Right cardiac atrium (tissue), 5 donors: ENCODE results near the gene SPRR1A. TPM values are rescaled to one million over a fixed set of nuclear protein-coding genes. Genes with fewer than 3 reads are reported as not detected.

Experiments used
- ATAC-seq, 2 donors: fragments of 200-7000 bp; cut with Tn5 transposase; one replicate each; pipeline versions ENCODE4 v1.8.0 to v1.9.1; 2020; ENCODE audit warnings: moderate library complexity in 2 of 2, mild to moderate bottlenecking in 1 of 2
- DNase-seq, 3 donors: peaks; one replicate each; pipeline ENCODE4 v3.0.0-alpha.2; 2020
- H3K27ac ChIP-seq: one replicate; pipeline ENCODE4 v1.5.1; 2013; ENCODE audit warnings: mild to moderate bottlenecking, low read length, control low read depth, moderate library complexity
- H3K27me3 ChIP-seq: one replicate; pipeline ENCODE4 v1.6.1; 2013; ENCODE audit not compliant: control insufficient read depth, insufficient read depth
- H3K4me1 ChIP-seq: one replicate; pipeline ENCODE4 v1.6.1; 2013; ENCODE audit warnings: low read length; ENCODE audit not compliant: control insufficient read depth, insufficient read depth
- H3K4me3 ChIP-seq: one replicate; pipeline ENCODE4 v1.5.1; 2013; ENCODE audit warnings: low read length, control low read depth
- H3K9me3 ChIP-seq: one replicate; pipeline ENCODE4 v1.6.1; 2013; ENCODE audit warnings: low read length; ENCODE audit not compliant: control insufficient read depth
- WGBS: extraction: QIAGEN DNeasy Blood & Tissue Kit; methylation state at CpG from one replicate; pipeline ENCODE4 v1.1.7; 2013; 5-methylcytosine and 5-hydroxymethylcytosine counted together
- intact Hi-C, 4 donors: fragments of 100-400 bp; cut with DNase I; formaldehyde crosslinking; loops; one replicate each; pipeline versions ENCODE4 v1.11.0 to v1.14.0; 2022 to 2023
- polyA plus RNA-seq: library from polyadenylated mRNA; stranded (reverse); fragments of 200-250 nt; gene quantifications from one replicate; pipeline ENCODE4 v1.2.3, GENCODE V29; 2013
- total RNA-seq, 4 donors: library from RNA; stranded (reverse); fragmentation: NEBNext Ultra II Directional; extraction: Animal tissue kit (Norgen Biotek cat#: 25700); gene quantifications; one replicate each; pipeline ENCODE4 v1.2.1, GENCODE V29; 2021
- donor health status: healthy with polysubstance abuse.
- donor health status: DM: no; HTN: yes; CAD: no.
- donor health status: DM: no; HTN: no; CAD: no.
- donor health status: DM: no; HTN: yes; CAD: no; lungs with severe emphysema.
- donor health status: DM: yes; HTN: yes; CAD: no.

Gene SPRR1A
- total and polyA plus RNA-seq, 5 donors: not detected

DNA sequence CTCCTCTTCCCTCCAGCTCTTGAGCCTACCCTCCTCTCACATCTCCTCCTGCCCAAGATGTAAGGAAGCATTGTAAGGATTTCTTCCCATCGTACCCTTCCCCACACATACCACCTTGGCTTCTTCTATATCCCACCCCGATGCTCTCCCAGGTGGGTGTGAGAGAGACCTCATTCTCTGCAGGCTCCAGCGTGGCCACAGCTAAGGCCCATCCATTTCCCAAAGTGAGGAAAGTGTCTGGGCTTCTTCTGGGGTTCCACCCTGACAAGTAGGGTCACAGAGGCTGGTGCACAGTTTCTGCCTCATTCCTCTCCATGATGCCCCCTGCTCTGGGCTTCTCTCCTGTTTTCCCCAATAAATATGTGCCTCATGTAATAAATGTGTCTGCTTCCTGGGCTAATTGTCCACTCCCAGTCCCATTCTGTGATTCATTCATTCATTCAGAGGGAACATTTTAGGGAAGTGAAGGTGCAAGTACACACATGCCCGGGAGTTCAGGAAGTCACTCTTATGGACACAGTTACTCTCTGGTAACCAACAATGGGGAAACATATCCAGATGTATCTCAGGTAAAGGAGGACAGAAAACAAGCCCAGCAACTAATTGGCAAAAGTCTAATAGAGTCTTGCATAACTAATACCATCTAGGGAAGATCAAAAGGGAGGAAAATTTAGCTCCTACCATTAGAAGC lies 11.5 kb upstream of the SPRR1A start:
- ATAC-seq (no peak), DNase-seq (no peak)
- H3K9me3 ChIP-seq: peaks cover 3% of the 10 kb centered on the region
- 69% methylated on average over 4 of the region's 4 CpGs for WGBS
- H3K4me1 ChIP-seq: no peaks in the 10 kb centered on the region
- intact Hi-C loops: no loop called here
- no peak overlapping the region for H3K27ac ChIP-seq
- H3K4me3 ChIP-seq: no peak overlapping the region
- no peaks in the 10 kb centered on the region for H3K27me3 ChIP-seq

DNA sequence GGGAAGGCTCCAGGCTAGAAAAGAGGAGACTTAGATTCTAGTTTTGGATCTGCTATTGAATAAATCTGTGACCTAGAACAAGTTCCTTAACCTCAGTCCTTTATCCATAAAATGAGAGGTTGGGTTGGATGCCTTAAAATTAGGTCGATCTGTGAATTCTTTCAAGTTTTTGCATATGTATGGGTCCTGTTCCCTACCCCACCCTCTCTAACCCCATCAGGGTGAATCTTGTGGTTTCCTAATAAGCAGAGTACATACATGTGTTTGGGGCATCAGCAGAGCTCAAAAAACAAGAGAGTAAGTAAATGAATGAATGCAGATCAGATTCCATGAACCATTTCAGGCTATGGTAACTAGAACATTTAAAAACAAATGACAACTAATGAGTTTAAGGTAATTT lies 7.2 kb upstream of the SPRR1A start:
- 75% methylated on average over 1 of the region's 1 CpG for WGBS
- H3K4me1 ChIP-seq: no peaks in the 10 kb centered on the region
- no peak overlapping the region for H3K4me3 ChIP-seq
- ATAC-seq (no peak), DNase-seq (no peak)
- no peaks in the 10 kb centered on the region for H3K9me3 ChIP-seq
- intact Hi-C loops: no loop called here
- no peaks in the 10 kb centered on the region for H3K27me3 ChIP-seq
- H3K27ac ChIP-seq: no peak overlapping the region

DNA sequence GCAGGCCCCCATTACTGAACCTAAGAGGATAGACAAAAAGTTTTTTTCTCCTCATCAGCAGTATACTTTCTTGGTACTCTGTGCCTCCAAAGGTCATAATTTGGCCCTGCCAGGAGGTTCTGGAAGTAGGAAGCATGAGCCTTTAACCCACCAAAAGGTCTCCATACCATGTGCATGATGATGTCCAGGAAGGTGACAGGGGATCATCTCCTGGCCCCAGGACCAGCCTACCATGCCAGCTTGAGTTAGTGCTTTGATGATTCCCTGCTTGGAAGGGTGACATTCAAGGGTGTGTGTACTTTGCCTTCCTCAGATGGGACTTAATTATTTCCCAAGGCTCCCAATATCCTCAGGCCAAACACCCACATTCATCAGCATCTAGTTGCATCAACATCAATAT lies 6.3 kb upstream of the SPRR1A start:
- DNase-seq (no peak), ATAC-seq (no peak)
- no peak overlapping the region for H3K4me3 ChIP-seq
- intact Hi-C loops: no loop called here
- no peaks in the 10 kb centered on the region for H3K9me3 ChIP-seq
- no peak overlapping the region for H3K27ac ChIP-seq
- H3K27me3 ChIP-seq: no peaks in the 10 kb centered on the region
- H3K4me1 ChIP-seq: no peaks in the 10 kb centered on the region

DNA sequence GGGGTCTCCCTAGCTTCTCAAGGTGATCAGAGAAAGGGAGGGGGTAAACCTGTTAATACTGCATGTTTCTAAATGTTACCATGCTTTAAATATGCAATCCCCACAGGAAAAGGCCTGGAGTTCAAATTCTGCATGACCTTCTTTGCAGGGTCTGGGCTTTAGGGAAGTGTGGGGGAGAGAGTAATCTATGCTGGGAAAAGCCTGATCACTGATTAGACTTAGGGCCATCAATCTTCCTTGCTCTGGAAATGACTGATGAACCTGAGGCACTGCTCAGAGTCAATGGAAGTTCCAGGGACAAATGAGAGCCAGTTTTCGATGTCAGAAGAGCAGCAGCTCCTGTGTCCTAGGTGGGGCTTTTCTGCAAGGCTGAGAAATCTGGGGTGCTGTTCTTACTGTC lies 3.2 kb upstream of the SPRR1A start:
- ATAC-seq (no peak), DNase-seq (no peak)
- H3K27ac ChIP-seq: no peak overlapping the region
- no peaks in the 10 kb centered on the region for H3K27me3 ChIP-seq
- H3K4me3 ChIP-seq: no peak overlapping the region
- H3K9me3 ChIP-seq: no peaks in the 10 kb centered on the region
- intact Hi-C loops: no loop called here
- 54% methylated on average over 1 of the region's 1 CpG for WGBS
- H3K4me1 ChIP-seq: no peaks in the 10 kb centered on the region

DNA sequence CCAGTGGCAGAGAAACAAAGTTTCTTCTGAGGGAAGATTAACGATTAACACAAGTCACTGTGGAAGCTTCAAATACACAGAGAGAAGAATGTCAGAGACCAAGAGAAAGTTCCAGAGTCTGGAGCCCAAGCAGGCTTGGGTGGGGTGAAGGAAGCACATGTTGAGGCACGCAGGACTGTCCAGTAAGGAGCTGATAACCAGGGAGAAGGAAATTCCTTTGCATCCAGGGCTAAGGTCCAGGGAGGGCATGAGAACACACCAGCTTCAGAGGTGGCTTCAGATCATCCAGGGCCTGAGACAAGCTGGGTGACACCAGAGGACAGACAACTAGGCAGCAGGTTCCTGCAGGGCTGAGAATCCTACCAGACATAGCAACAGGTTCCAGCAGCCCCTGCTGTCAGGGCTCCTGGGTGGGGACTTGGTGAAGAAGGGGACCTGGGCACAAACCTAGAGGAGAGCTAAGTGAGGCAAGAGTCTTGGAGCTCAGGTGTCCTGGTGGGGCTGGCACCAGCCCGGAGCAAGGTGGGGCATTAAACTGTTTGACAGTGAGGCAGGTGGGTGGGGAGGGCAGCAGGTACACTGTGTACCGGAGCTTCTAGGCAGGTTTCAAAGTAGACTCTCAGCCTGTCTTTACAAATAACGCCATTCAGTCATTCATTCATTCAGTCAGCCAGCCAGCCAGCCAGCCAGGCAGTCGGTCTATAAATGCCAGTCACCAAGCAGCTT lies 2.6 kb upstream of the SPRR1A start:
- DNase-seq (no peak), ATAC-seq (no peak)
- H3K4me3 ChIP-seq: no peak overlapping the region
- no peaks in the 10 kb centered on the region for H3K9me3 ChIP-seq
- WGBS: 78% methylated on average over 6 of the region's 6 CpGs
- H3K27ac ChIP-seq: no peak overlapping the region
- intact Hi-C loops: no loop called here
- H3K27me3 ChIP-seq: no peaks in the 10 kb centered on the region
- H3K4me1 ChIP-seq: no peaks in the 10 kb centered on the region

DNA sequence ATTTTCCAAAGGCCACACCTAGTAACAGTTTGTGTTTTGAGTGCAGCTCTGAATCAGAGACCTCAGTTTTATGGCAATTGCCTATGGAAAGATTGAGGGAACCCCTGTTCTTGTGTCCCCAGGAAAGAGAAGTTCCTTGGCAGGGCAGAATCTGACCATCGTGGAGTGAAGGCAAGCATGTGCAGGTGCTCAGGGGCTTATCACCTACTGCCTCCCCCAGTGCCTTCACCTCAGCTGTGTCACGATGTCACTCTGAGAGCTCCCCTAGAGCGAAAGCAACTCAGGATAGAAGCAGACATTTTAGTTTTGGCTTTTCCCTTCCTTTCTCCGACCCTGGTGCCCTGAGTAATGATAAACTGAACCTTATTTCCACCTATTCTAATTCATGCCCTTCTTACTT lies 1.8 kb upstream of the SPRR1A start:
- H3K4me3 ChIP-seq: no peak overlapping the region
- no peak for DNase-seq
- no peak for ATAC-seq
- no peaks in the 10 kb centered on the region for H3K9me3 ChIP-seq
- H3K4me1 ChIP-seq: no peaks in the 10 kb centered on the region
- no peaks in the 10 kb centered on the region for H3K27me3 ChIP-seq
- WGBS: 64% methylated on average over 4 of the region's 4 CpGs
- no peak overlapping the region for H3K27ac ChIP-seq
- intact Hi-C loops: no loop called here

DNA sequence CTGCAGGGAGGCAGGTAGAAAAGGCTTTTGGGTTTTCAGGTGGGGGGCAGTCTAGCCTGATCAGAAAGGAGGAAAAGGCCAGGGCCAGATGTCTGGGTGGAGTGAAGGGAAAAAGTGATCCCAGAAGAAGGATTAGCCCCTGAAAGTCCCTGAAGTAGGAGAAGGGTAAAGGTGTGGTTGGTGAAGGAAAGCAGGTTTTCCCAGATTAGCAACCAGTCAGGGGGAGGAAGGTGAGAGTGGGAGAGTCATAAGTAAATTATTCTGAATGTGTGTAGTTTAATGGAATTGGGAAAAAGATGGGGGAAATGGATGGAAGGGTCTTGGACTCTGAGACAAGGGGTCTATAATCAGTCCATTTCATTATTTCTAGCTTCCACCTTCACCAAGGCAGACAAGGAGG lies 647 bp upstream of the SPRR1A start:
- Histone ChIP-seq H3K9me3 (no peaks in the 10 kb centered on the region), H3K27ac (no peak overlapping the region), H3K4me3 (no peak overlapping the region), H3K27me3 (no peaks in the 10 kb centered on the region), H3K4me1 (no peaks in the 10 kb centered on the region)
- ATAC-seq: no peak
- intact Hi-C loops: no loop called here
- DNase-seq: no peak

DNA sequence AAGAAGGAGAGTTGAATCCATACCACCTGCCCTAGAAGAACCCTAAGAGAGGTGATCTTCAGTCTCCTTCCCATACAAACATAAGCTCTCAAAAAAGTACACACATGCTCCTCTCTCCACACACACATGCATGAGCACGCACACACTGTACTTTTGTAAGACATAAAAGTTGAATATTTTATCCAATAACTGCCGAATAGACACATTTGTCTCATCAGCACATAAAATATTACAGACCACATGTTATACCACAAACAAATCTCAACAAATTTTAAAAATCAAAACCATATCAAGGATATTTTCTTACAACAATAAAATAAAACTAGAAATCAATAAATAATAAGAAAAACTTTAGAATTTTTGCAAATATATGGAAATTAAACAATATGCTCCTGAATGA lies 2.7 kb downstream of the SPRR1A start:
- H3K4me3 ChIP-seq: no peak overlapping the region
- ATAC-seq (no peak), DNase-seq (no peak)
- no peaks in the 10 kb centered on the region for H3K27me3 ChIP-seq
- no peaks in the 10 kb centered on the region for H3K4me1 ChIP-seq
- WGBS: 78% methylated on average over 2 of the region's 2 CpGs
- intact Hi-C loops: no loop called here
- no peaks in the 10 kb centered on the region for H3K9me3 ChIP-seq
- H3K27ac ChIP-seq: no peak overlapping the region

DNA sequence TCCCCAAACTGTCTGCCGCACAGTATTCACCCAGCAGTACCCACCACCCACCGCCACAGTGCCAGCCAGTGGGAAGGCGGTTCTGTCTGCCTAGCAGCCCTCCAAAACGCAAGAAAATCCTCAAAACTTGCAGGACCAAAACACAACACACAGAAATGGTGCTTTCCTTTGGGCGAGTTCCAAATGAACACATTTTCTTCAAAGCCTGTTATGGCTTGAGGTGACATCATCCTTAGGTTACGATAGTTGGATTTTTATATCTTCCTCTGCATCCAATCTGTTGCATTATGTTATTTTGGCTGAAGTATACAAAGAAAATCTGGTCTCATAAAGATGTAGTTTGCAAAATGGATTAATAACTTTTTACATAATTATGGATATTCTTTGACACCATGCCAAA lies 9.3 kb downstream of the SPRR1A start:
- no peak for DNase-seq
- Histone ChIP-seq H3K4me1 (no peaks in the 10 kb centered on the region), H3K9me3 (no peaks in the 10 kb centered on the region), H3K4me3 (no peak overlapping the region), H3K27me3 (no peaks in the 10 kb centered on the region), H3K27ac (no peak overlapping the region)
- intact Hi-C loops: no loop called here
- ATAC-seq: no peak
- WGBS: 74% methylated on average over 6 of the region's 6 CpGs

DNA sequence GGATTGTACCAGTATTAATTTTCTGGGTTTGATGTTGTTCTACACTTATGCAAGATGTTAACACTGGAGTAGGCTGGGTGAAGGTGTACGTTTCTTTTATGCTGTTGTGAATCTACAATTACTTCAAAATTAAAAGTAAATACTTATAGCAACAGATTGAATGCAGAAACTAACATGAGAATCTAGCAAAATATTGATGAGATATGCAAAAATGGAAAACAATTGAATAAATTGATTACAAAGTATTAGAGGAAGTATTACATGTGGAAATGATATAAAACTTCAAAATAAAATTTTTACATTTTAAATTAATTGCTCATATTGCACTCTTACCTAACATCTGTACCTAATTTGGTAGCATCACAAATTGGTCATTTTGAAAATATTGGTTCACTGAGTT lies 12.0 kb downstream of the SPRR1A start:
- no peaks in the 10 kb centered on the region for H3K4me1 ChIP-seq
- DNase-seq: no peak
- 48% methylated on average over 1 of the region's 1 CpG for WGBS
- no peaks in the 10 kb centered on the region for H3K27me3 ChIP-seq
- H3K9me3 ChIP-seq: no peaks in the 10 kb centered on the region
- no peak overlapping the region for H3K4me3 ChIP-seq
- intact Hi-C loops: no loop called here
- ATAC-seq: no peak
- H3K27ac ChIP-seq: no peak overlapping the region

DNA sequence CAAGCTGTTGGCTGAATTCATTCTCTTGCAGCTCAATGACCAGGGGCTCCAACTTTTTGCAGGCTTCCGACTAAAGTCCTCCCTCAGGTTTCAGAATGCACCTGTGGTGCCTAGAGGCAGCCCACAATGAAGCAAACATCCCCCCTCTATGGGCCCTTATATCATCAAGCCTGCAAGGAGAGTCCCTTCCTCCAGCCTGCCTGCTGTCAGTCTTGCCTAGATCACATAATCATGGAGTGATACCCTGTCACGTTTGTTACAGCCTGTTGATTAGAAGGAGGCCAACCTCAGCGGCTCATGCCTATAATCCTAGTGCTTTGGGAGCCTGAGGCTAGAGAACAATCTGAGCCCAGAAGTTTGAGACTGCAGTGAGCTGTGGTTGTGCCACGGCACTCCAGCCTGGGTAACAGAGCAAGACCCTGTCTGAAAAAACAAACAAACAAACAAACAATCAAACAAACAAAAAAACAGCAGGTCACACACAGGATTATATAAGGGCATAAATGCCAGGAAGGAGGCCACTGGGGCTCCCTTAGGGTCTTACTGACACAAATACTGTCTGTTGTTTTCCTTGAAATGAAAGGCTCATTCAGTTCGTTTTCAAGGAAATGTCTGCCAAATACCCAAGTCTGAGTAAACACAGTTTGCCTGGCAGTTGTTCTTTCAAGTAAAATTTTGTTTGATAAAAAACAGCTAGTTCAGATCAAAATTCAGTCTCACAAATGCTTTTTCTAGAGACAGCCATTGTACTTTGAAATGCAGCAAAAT lies 12.9 kb downstream of the SPRR1A start:
- no peak for ATAC-seq
- no peaks in the 10 kb centered on the region for H3K9me3 ChIP-seq
- H3K4me1 ChIP-seq: no peaks in the 10 kb centered on the region
- H3K27me3 ChIP-seq: no peaks in the 10 kb centered on the region
- H3K27ac ChIP-seq: no peak overlapping the region
- WGBS: 18% methylated on average over 5 of the region's 5 CpGs
- intact Hi-C loops: no loop called here
- H3K4me3 ChIP-seq: no peak overlapping the region
- no peak for DNase-seq
